Astrocyte (in vitro differentiated cells and primary cell): ENCODE results near the gene TMEM219. TPM values are rescaled to one million over a fixed set of nuclear protein-coding genes. Genes with fewer than 3 reads are reported as not detected.

Experiments
- DNase-seq: peaks from one replicate; pipeline ENCODE4 v3.0.0-alpha.2; 2010; ENCODE audit warnings: low read depth
- FAIRE-seq: peaks from 2 replicates; lab custom pipeline; 2011; peaks lifted over from hg19 to GRCh38; lab: Jason Lieb, UNC
- H2AFZ ChIP-seq: 2 replicates; pipeline ENCODE4 v1.6.0; 2012; ENCODE audit warnings: low read depth, low read length, inconsistent platforms
- H3K27ac ChIP-seq: 2 replicates; pipeline ENCODE4 v1.5.1; 2011; ENCODE audit warnings: low read depth, low read length, inconsistent platforms
- H3K27me3 ChIP-seq: 2 replicates; pipeline ENCODE4 v1.6.0; 2011; ENCODE audit warnings: low read length, inconsistent platforms; ENCODE audit not compliant: insufficient read depth
- H3K36me3 ChIP-seq: 2 replicates; pipeline ENCODE4 v1.5.1; 2011; ENCODE audit warnings: low read length, inconsistent platforms; ENCODE audit not compliant: insufficient read depth
- H3K4me1 ChIP-seq: 2 replicates; pipeline ENCODE4 v1.5.1; 2011; ENCODE audit warnings: low read length, inconsistent platforms; ENCODE audit not compliant: insufficient read depth
- H3K4me2 ChIP-seq: 2 replicates; pipeline ENCODE4 v1.6.0; 2012; ENCODE audit warnings: low read length, inconsistent platforms
- H3K4me3 ChIP-seq: 2 replicates; pipeline ENCODE4 v1.5.1; 2011; ENCODE audit warnings: low read depth, mild to moderate bottlenecking, low read length, inconsistent platforms; ENCODE audit not compliant: insufficient read depth
- H3K79me2 ChIP-seq: 2 replicates; pipeline ENCODE4 v1.6.0; 2012; ENCODE audit warnings: mild to moderate bottlenecking, low read length, inconsistent platforms; ENCODE audit not compliant: insufficient read depth
- H3K9ac ChIP-seq: 2 replicates; pipeline ENCODE4 v1.6.0; 2012; ENCODE audit warnings: mild to moderate bottlenecking, low read length, inconsistent platforms
- H3K9me3 ChIP-seq: 2 replicates; pipeline ENCODE4 v1.5.1; 2012; ENCODE audit warnings: low read depth, mild to moderate bottlenecking, low read length, inconsistent platforms; ENCODE audit not compliant: insufficient read depth
- H4K20me1 ChIP-seq: 2 replicates; pipeline ENCODE4 v1.6.0; 2012; ENCODE audit warnings: low read length, inconsistent platforms; ENCODE audit not compliant: insufficient read depth
- H3K27ac Mint-ChIP-seq: one replicate; pipeline ENCODE4 v1.8.0; 2021; ENCODE audit warnings: mild to moderate bottlenecking, mixed read lengths; ENCODE audit not compliant: unreplicated experiment
- H3K27me3 Mint-ChIP-seq: one replicate; pipeline ENCODE4 v1.8.0; 2021; ENCODE audit warnings: low read depth, mixed read lengths; ENCODE audit not compliant: unreplicated experiment
- H3K36me3 Mint-ChIP-seq: one replicate; pipeline ENCODE4 v1.8.0; 2021; ENCODE audit warnings: low read depth, mixed read lengths; ENCODE audit not compliant: unreplicated experiment
- H3K4me1 Mint-ChIP-seq: one replicate; pipeline ENCODE4 v1.8.0; 2021; ENCODE audit warnings: low read depth, mixed read lengths; ENCODE audit not compliant: unreplicated experiment
- H3K4me3 Mint-ChIP-seq: one replicate; pipeline ENCODE4 v1.8.0; 2021; ENCODE audit warnings: mild to moderate bottlenecking, moderate library complexity, mixed read lengths; ENCODE audit not compliant: unreplicated experiment
- H3K9me3 Mint-ChIP-seq: one replicate; pipeline ENCODE4 v1.8.0; 2021; ENCODE audit warnings: mild to moderate bottlenecking, mixed read lengths; ENCODE audit not compliant: unreplicated experiment
- EZH2 ChIP-seq: IDR thresholded peaks from 2 replicates; pipeline ENCODE4 v1.6.1; 2012; ENCODE audit warnings: mild to moderate bottlenecking, low read length, inconsistent platforms; ENCODE audit not compliant: insufficient read depth
- total RNA-seq: library from RNA; stranded (reverse); gene quantifications from 2 replicates; pipeline ENCODE4 v1.2.1, GENCODE V29; 2021
- TF ChIP-seq, protein P1 (sequence below): IDR thresholded peaks from 2 replicates; pipeline ENCODE4 v1.5.1; 2011; ENCODE audit warnings: low read depth, mild to moderate bottlenecking, inconsistent platforms, low read length, moderate library complexity; ENCODE audit not compliant: insufficient read depth

The TMEM219 gene
- total RNA-seq, 1 donor from 2014 or later, result 96.6 TPM

DNA sequence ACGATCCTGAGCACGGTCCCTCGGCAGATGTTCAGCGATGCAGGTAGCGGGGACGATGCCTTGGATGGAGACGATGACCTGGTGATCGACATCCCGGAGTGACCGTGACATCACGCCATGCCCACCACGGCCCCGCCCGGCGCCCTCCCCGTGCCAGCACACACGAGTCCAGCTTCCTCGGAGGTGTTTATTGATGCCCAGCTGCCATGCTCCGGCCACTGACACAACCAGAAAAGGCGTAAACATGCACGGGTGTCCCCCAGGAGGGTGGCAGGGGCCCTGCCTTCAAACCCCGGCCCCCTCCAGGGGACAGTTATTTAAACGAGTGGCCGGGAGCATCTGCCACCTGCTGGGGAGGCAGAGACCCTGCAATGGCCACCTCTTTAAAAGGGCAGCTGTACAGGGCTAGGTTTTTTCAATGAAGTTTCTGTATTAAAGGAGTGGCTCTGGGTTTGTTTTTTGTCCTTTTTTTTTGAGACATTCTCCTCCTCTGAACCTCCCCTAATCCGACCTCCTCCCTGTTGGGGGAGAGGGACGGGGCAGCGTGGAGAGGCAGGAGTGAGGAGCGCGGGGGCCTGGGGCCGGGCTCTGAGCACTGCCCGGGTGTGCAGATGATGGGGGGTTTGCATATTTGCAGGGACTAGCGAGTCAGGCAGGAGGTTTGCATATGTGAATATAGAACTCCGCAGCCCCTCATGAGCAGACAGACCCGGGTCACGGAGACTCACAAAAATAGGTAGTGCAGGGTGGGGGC is 43.6 kb downstream of the TMEM219 start:
- H4K20me1 ChIP-seq, result peaks cover 17% of the 10 kb centered on the region
- H3K9ac ChIP-seq, result no peak overlapping the region
- no peak overlapping the region for H3K27ac ChIP-seq
- no peaks in the 10 kb centered on the region for H3K4me1 Mint-ChIP-seq
- DNase-seq (no peak), FAIRE-seq (no peak)
- no peak overlapping the region for H3K27ac Mint-ChIP-seq
- TF ChIP-seq, protein P1, sequence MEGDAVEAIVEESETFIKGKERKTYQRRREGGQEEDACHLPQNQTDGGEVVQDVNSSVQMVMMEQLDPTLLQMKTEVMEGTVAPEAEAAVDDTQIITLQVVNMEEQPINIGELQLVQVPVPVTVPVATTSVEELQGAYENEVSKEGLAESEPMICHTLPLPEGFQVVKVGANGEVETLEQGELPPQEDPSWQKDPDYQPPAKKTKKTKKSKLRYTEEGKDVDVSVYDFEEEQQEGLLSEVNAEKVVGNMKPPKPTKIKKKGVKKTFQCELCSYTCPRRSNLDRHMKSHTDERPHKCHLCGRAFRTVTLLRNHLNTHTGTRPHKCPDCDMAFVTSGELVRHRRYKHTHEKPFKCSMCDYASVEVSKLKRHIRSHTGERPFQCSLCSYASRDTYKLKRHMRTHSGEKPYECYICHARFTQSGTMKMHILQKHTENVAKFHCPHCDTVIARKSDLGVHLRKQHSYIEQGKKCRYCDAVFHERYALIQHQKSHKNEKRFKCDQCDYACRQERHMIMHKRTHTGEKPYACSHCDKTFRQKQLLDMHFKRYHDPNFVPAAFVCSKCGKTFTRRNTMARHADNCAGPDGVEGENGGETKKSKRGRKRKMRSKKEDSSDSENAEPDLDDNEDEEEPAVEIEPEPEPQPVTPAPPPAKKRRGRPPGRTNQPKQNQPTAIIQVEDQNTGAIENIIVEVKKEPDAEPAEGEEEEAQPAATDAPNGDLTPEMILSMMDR, result peak; percentile 66
- TF ChIP-seq EZH2, result no peak
- peaks cover 1% of the 10 kb centered on the region for H3K4me1 ChIP-seq
- H3K4me3 ChIP-seq, result no peak overlapping the region
- H3K4me2 ChIP-seq, result no peak overlapping the region
- no peak overlapping the region for H3K4me3 Mint-ChIP-seq
- H3K36me3 ChIP-seq, result no peaks in the 10 kb centered on the region
- H3K79me2 ChIP-seq, result no peaks in the 10 kb centered on the region
- no peak overlapping the region for H2AFZ ChIP-seq
- H3K27me3 ChIP-seq, result peaks cover 4% of the 10 kb centered on the region
- peaks cover 7% of the 10 kb centered on the region for H3K36me3 Mint-ChIP-seq
- H3K9me3 ChIP-seq, result no peaks in the 10 kb centered on the region
- H3K9me3 Mint-ChIP-seq, result no peaks in the 10 kb centered on the region
- H3K27me3 Mint-ChIP-seq, result peaks cover 19% of the 10 kb centered on the region

DNA sequence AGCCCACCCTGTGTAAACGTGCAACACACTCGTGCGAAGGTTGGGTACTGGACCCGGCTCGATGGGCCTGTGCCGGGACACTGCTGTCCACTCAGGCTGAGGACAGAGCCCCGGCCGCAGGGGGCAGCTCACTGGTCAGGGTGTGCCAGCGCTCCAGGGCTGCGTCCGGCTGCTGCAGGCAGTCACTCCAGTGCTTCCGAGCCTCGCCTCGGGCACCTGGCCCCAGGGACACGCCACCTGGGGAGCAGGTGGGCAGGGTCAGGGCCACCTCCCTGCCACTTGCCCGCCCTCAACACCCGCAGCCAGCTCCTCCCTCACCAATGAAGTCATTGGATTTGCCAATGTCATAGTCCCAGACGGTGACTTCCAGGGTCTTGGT is 44.2 kb downstream of the TMEM219 start:
- Histone ChIP-seq H3K79me2 (no peaks in the 10 kb centered on the region), H3K27ac (no peak overlapping the region), H4K20me1 (peaks cover 17% of the 10 kb centered on the region), H3K9me3 (no peaks in the 10 kb centered on the region), H3K4me1 (peaks cover 5% of the 10 kb centered on the region), H3K36me3 (no peaks in the 10 kb centered on the region), H3K4me3 (no peak overlapping the region), H2AFZ (no peak overlapping the region), H3K27me3 (peaks cover 5% of the 10 kb centered on the region), H3K4me2 (no peak overlapping the region), H3K9ac (no peak overlapping the region)
- FAIRE-seq (no peak), DNase-seq (no peak)
- Mint-ChIP-seq H3K27me3 (peaks cover 20% of the 10 kb centered on the region), H3K36me3 (peaks cover 7% of the 10 kb centered on the region), H3K4me3 (no peak overlapping the region), H3K9me3 (no peaks in the 10 kb centered on the region), H3K27ac (no peak overlapping the region), H3K4me1 (no peaks in the 10 kb centered on the region)
- TF ChIP-seq, protein P1, result no peak
- no peak for TF ChIP-seq EZH2

DNA sequence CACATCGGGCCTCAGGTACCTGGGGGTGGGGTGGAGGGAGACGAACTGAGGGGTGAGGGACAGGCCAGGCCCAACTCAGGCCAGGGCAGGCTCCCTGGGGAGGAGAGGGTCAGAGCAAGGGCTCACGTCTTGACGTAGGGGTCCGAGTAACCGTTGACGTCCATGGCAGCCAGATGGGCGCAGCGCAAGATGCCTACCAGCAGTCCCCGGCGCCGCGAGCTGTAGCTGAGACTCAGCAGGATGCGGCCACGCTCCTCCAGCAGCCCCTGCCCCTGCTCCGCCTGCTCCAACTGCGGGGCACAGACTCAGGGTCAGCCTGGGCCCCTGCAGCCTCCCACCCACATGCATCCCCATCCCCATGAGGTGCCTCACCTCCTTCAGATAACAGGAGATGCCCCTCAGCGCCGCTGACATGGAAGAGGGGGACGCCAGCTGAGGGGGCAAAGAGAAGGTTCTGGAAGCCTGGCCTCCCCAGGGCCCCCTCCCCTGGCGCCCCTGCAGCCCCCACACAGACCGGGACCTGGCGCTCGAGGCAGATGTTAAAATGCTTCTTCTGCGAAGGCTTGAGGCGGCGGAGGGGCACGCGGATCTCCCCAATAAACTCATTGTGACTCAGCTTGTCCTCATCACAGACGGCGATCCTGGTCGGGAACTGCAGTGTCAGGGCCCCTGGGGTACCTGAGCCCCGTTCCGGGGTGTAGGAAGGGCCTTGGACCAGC is 44.9 kb downstream of the TMEM219 start:
- Histone ChIP-seq H3K36me3 (no peaks in the 10 kb centered on the region), H3K4me2 (no peak overlapping the region), H3K9ac (no peak overlapping the region), H3K79me2 (no peaks in the 10 kb centered on the region), H3K27me3 (peaks cover 8% of the 10 kb centered on the region), H3K4me1 (peaks cover 5% of the 10 kb centered on the region), H3K9me3 (no peaks in the 10 kb centered on the region), H3K4me3 (no peak overlapping the region), H4K20me1 (peaks cover 17% of the 10 kb centered on the region), H2AFZ (no peak overlapping the region), H3K27ac (no peak overlapping the region)
- FAIRE-seq (no peak), DNase-seq (no peak)
- H3K27ac Mint-ChIP-seq, result no peak overlapping the region
- H3K9me3 Mint-ChIP-seq, result no peaks in the 10 kb centered on the region
- H3K4me3 Mint-ChIP-seq, result no peak overlapping the region
- H3K36me3 Mint-ChIP-seq, result peaks cover 7% of the 10 kb centered on the region
- TF ChIP-seq EZH2, result no peak
- TF ChIP-seq, protein P1, result no peak
- peaks cover 20% of the 10 kb centered on the region for H3K27me3 Mint-ChIP-seq
- no peaks in the 10 kb centered on the region for H3K4me1 Mint-ChIP-seq
